ENCODE data around the gene OR1S1. TPM values are rescaled to one million over a fixed set of nuclear protein-coding genes. Genes with fewer than 3 reads are reported as not detected.

The OR1S1 gene
- polyA plus RNA-seq, 4 donors = not detected

DNA sequence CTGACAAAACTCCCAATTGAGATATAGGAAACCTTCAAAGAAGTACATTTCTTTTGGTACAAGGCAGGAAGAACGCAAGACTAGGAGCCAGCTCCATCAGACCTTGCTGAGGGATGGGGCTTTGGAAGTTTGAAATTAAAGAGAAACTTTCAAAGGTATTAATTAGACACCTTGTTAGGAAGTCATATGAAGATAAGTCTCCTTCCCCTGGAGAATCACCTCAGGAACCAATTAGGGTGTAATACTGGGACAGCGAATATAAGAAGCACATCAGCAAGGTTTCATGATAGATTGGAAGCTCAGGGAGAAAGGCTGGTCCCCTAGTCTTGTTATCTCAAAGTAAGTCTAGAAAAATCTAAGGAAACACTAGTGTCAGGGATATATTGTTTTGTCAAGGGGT lies 23.8 kb upstream of the OR1S1 start, which contains the start of gene OR9Q2:
Gene OR9Q2, plus strand, starts transcription at position 301 of the 400 bp plus-strand sequence. CDS start 1,421 bp downstream, outside the sequence.
- DNase-seq (no peak), FAIRE-seq (no peak)
- no peaks in the 10 kb centered on the region for H3K36me3 ChIP-seq (ENCODE audit: control insufficient read depth in 3 of 3, insufficient read depth in 2 of 3, low read depth in 1 of 3, low read length in 3 of 3)
- 91 to 97% (median 93%) methylated on average over 2 of the region's 2 CpGs for WGBS, 3 donors
- peaks cover 0 to 14% of the 10 kb centered on the region in 2 donors for H3K9me3 ChIP-seq (ENCODE audit: control insufficient read depth in 2 of 2, insufficient read depth in 1 of 2, low read depth in 1 of 2, low read length in 1 of 2)
- no peak within 1 kb of the TSS for H3K27ac ChIP-seq (ENCODE audit: low read depth in 1 of 3, low read length in 2 of 3)
- H3K4me3 ChIP-seq (ENCODE audit: low read depth in 1 of 3, low read length in 3 of 3) = no peak within 1 kb of the TSS
- H3K4me1 ChIP-seq (ENCODE audit: control insufficient read depth in 3 of 3, insufficient read depth in 2 of 3, low read depth in 1 of 3, low read length in 2 of 3) = peaks cover 2 to 19% (median 8%) of the 10 kb centered on the region in 3 donors
- no peaks in the 10 kb centered on the region for H3K27me3 ChIP-seq (ENCODE audit: control insufficient read depth in 3 of 3, insufficient read depth in 3 of 3, low read length in 3 of 3)

DNA sequence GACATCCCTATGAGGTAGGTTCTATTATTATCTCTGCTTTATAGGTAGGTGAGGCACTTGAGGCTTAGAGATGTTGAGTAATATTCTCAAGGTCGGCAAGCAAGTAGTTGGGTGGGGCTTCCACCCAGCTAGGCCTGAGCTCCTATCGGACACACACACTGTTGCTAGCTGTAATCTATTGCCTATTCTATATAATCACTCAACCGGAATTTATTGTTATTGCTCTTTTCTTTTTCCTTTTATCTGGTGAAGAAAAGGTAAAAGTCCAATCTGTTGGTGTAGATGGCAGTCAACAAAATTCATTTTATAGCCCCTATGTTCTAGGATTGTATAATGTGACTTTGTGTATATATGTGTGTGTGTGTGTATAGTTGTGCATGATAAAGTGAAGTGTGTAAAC lies 20.3 kb upstream of the OR1S1 start:
- DNase-seq (peak; percentile 84 to 97), FAIRE-seq (peak; percentile 94)
- peaks cover 2 to 20% (median 8%) of the 10 kb centered on the region in 3 donors for H3K4me1 ChIP-seq (ENCODE audit: control insufficient read depth in 3 of 3, insufficient read depth in 2 of 3, low read depth in 1 of 3, low read length in 2 of 3)
- peak overlapping the region in 1 of 3 donors; percentile 54 for H3K27ac ChIP-seq (ENCODE audit: low read depth in 1 of 3, low read length in 2 of 3)
- no peaks in the 10 kb centered on the region for H3K36me3 ChIP-seq (ENCODE audit: control insufficient read depth in 3 of 3, insufficient read depth in 2 of 3, low read depth in 1 of 3, low read length in 3 of 3)
- H3K4me3 ChIP-seq (ENCODE audit: low read depth in 1 of 3, low read length in 3 of 3) = no peak overlapping the region
- H3K9me3 ChIP-seq (ENCODE audit: control insufficient read depth in 2 of 2, insufficient read depth in 1 of 2, low read depth in 1 of 2, low read length in 1 of 2) = peaks cover 0 to 14% of the 10 kb centered on the region in 2 donors
- WGBS, 3 donors = 19 to 61% (median 35%) methylated on average over 3 of the region's 3 CpGs
- no peaks in the 10 kb centered on the region for H3K27me3 ChIP-seq (ENCODE audit: control insufficient read depth in 3 of 3, insufficient read depth in 3 of 3, low read length in 3 of 3)

DNA sequence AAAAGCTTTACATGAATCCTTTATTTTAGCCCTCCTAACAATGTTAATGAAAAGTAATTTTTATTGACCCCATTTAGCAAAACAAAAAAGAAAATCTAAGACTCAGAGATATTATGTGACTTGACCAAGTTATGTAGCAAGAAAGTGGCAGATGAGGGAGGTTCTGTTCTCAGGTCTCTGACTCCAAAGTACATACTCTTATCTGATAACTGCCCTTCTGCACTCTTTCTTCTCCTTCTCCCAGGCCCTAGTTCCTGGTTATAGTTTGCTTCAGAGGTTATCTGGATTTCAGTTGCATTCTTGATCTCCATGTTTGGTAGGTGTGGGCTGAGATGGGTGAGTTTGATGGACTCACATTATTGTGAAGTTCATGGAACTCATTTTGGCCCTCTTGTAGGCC lies 19.1 kb upstream of the OR1S1 start:
- FAIRE-seq (no peak), DNase-seq (peak; percentile 63 to 93)
- Histone ChIP-seq H3K36me3 (ENCODE audit: control insufficient read depth in 3 of 3, insufficient read depth in 2 of 3, low read depth in 1 of 3, low read length in 3 of 3) (no peaks in the 10 kb centered on the region), H3K4me1 (ENCODE audit: control insufficient read depth in 3 of 3, insufficient read depth in 2 of 3, low read depth in 1 of 3, low read length in 2 of 3) (peaks cover 2 to 20% (median 8%) of the 10 kb centered on the region in 3 donors), H3K4me3 (ENCODE audit: low read depth in 1 of 3, low read length in 3 of 3) (no peak overlapping the region), H3K27me3 (ENCODE audit: control insufficient read depth in 3 of 3, insufficient read depth in 3 of 3, low read length in 3 of 3) (no peaks in the 10 kb centered on the region), H3K27ac (ENCODE audit: low read depth in 1 of 3, low read length in 2 of 3) (peak overlapping the region; percentile 8 to 81 (median 66)), H3K9me3 (ENCODE audit: control insufficient read depth in 2 of 2, insufficient read depth in 1 of 2, low read depth in 1 of 2, low read length in 1 of 2) (peaks cover 0 to 12% of the 10 kb centered on the region in 2 donors)

DNA sequence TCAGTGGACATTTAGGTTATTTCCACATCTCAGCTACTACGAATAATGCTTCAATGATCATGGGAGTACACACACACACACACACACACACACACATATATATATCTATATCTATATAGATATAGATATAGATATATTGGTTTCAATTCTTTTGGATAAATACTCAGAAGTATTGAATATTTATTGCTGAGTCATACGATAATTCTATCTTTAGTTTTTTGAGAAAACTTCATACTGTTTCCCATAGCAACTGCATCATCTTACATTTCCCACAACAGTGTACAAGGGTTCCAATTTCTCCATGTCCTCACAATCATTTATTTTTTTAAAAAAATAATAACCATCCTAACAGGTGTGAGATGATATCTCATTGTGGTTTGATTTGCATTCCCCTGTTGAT lies 16.6 kb upstream of the OR1S1 start:
- FAIRE-seq = no peak
- H3K36me3 ChIP-seq (ENCODE audit: control insufficient read depth in 3 of 3, insufficient read depth in 2 of 3, low read depth in 1 of 3, low read length in 3 of 3) = no peaks in the 10 kb centered on the region
- H3K27ac ChIP-seq (ENCODE audit: low read depth in 1 of 3, low read length in 2 of 3) = no peak overlapping the region
- no peak for DNase-seq
- peaks cover 0 to 6% of the 10 kb centered on the region in 2 donors for H3K9me3 ChIP-seq (ENCODE audit: control insufficient read depth in 2 of 2, insufficient read depth in 1 of 2, low read depth in 1 of 2, low read length in 1 of 2)
- peaks cover 2 to 18% (median 2%) of the 10 kb centered on the region in 3 donors for H3K4me1 ChIP-seq (ENCODE audit: control insufficient read depth in 3 of 3, insufficient read depth in 2 of 3, low read depth in 1 of 3, low read length in 2 of 3)
- no peaks in the 10 kb centered on the region for H3K27me3 ChIP-seq (ENCODE audit: control insufficient read depth in 3 of 3, insufficient read depth in 3 of 3, low read length in 3 of 3)
- no peak overlapping the region for H3K4me3 ChIP-seq (ENCODE audit: low read depth in 1 of 3, low read length in 3 of 3)
- 93 to 96% (median 96%) methylated on average over 2 of the region's 2 CpGs for WGBS, 3 donors

DNA sequence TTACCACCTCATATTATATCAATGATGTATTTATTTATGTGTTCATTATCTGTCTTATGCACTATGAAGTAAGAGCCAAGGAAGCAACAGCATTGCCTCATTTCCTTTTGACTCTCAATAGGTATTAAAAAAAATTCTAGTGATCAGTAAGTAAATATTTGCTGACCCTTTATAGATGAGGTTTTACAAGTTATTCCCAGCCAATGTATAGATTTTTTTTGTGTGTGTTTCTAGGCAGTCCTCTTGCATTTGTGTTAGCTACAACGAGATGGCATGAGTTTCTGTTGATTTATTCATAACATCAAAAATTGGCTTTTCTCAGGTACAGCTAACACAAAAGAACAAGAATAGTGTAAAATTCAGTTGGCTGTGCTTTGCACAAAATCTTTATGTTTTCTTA lies 13.2 kb upstream of the OR1S1 start:
- Histone ChIP-seq H3K9me3 (ENCODE audit: control insufficient read depth in 2 of 2, insufficient read depth in 1 of 2, low read depth in 1 of 2, low read length in 1 of 2) (no peaks in the 10 kb centered on the region), H3K4me3 (ENCODE audit: low read depth in 1 of 3, low read length in 3 of 3) (no peak overlapping the region), H3K27me3 (ENCODE audit: control insufficient read depth in 3 of 3, insufficient read depth in 3 of 3, low read length in 3 of 3) (no peaks in the 10 kb centered on the region), H3K36me3 (ENCODE audit: control insufficient read depth in 3 of 3, insufficient read depth in 2 of 3, low read depth in 1 of 3, low read length in 3 of 3) (no peaks in the 10 kb centered on the region), H3K27ac (ENCODE audit: low read depth in 1 of 3, low read length in 2 of 3) (no peak overlapping the region), H3K4me1 (ENCODE audit: control insufficient read depth in 3 of 3, insufficient read depth in 2 of 3, low read depth in 1 of 3, low read length in 2 of 3) (no peaks in the 10 kb centered on the region)
- WGBS, 3 donors = 34 to 42% (median 38%) methylated on average over 1 of the region's 1 CpG
- DNase-seq (no peak), FAIRE-seq (no peak)

DNA sequence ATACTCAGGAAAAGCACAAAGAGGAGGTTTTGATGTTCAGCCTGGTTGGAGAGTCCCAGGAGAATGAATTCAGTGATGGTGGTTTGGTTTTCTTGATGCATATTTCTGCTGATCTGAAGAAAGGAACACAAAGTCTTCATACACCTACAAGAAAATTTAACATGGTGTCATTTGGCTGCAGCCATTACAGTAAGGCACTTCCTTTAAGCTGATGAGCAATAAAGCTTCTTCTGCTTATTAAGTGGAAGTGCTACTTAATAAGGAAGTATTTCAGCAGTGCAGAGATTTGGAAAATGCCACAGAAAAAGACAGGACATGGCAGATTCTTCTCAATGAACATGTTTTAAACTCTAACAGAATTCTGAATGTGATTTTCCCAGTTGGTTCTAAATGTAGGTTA lies 8.5 kb upstream of the OR1S1 start, which contains the start of gene OR1S2:
Gene OR1S2, minus strand, starts transcription at position 101 of the 400 bp plus-strand sequence. Its CDS starts 0 bp downstream, at position 101.
- H3K4me1 ChIP-seq (ENCODE audit: control insufficient read depth in 3 of 3, insufficient read depth in 2 of 3, low read depth in 1 of 3, low read length in 2 of 3) = no peaks in the 10 kb centered on the region
- H3K36me3 ChIP-seq (ENCODE audit: control insufficient read depth in 3 of 3, insufficient read depth in 2 of 3, low read depth in 1 of 3, low read length in 3 of 3) = no peaks in the 10 kb centered on the region
- H3K4me3 ChIP-seq (ENCODE audit: low read depth in 1 of 3, low read length in 3 of 3) = no peak within 1 kb of the TSS
- no peak within 1 kb of the TSS for H3K27ac ChIP-seq (ENCODE audit: low read depth in 1 of 3, low read length in 2 of 3)
- FAIRE-seq = no peak
- H3K9me3 ChIP-seq (ENCODE audit: control insufficient read depth in 2 of 2, insufficient read depth in 1 of 2, low read depth in 1 of 2, low read length in 1 of 2) = no peaks in the 10 kb centered on the region
- DNase-seq = no peak
- H3K27me3 ChIP-seq (ENCODE audit: control insufficient read depth in 3 of 3, insufficient read depth in 3 of 3, low read length in 3 of 3) = no peaks in the 10 kb centered on the region

DNA sequence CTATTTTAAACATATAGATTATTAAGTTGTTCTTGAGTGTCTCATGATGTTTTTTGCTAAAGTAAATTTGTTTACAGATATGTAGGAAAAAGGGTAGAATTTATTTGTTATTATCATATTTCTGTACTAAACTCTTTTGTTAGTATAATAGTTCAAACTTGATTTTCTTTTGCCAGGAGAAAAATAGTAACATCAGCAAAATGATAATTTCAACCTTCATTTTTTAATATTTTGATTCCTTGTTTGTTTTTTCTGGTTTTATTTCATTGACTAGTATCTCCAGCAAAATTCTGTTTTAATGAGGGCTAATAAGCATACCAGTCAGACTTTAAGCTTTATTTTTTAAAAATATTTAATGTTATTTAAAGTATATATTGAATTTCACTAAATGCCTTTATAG lies 4.0 kb downstream of the OR1S1 start:
- DNase-seq (no peak), FAIRE-seq (no peak)

DNA sequence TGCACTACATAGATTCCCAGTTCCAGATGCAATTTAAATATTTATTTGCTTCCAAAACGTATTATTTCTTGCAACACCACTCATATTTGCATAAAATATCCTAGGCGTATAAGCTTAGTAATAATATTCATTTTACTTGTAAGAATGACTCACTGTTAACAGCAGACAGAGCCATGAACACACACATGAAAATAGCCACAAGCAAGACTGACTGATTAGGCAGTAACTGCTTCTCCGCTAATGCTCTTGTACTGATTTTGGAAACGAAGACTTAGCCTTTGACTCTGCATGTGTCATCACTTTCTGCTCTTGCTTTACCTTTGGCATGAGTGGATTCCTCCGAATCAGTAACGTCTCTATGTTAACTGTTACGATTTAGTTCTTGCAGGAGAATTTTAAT lies 10.2 kb downstream of the OR1S1 start:
- Histone ChIP-seq H3K4me1 (ENCODE audit: control insufficient read depth in 3 of 3, insufficient read depth in 2 of 3, low read depth in 1 of 3, low read length in 2 of 3) (no peaks in the 10 kb centered on the region), H3K36me3 (ENCODE audit: control insufficient read depth in 3 of 3, insufficient read depth in 2 of 3, low read depth in 1 of 3, low read length in 3 of 3) (no peaks in the 10 kb centered on the region), H3K9me3 (ENCODE audit: control insufficient read depth in 2 of 2, insufficient read depth in 1 of 2, low read depth in 1 of 2, low read length in 1 of 2) (no peaks in the 10 kb centered on the region), H3K4me3 (ENCODE audit: low read depth in 1 of 3, low read length in 3 of 3) (no peak overlapping the region), H3K27me3 (ENCODE audit: control insufficient read depth in 3 of 3, insufficient read depth in 3 of 3, low read length in 3 of 3) (no peaks in the 10 kb centered on the region), H3K27ac (ENCODE audit: low read depth in 1 of 3, low read length in 2 of 3) (no peak overlapping the region)
- WGBS, 3 donors = 78 to 82% (median 82%) methylated on average over 7 of the region's 7 CpGs
- FAIRE-seq (no peak), DNase-seq (no peak)

More for the DNA sequence above, 4.0 kb downstream of the OR1S1 start:
- H3K36me3 ChIP-seq (ENCODE audit: control insufficient read depth in 3 of 3, insufficient read depth in 2 of 3, low read depth in 1 of 3, low read length in 3 of 3) = no peaks in the 10 kb centered on the region
- H3K27ac ChIP-seq (ENCODE audit: low read depth in 1 of 3, low read length in 2 of 3) = no peak overlapping the region
- no peaks in the 10 kb centered on the region for H3K4me1 ChIP-seq (ENCODE audit: control insufficient read depth in 3 of 3, insufficient read depth in 2 of 3, low read depth in 1 of 3, low read length in 2 of 3)
- H3K27me3 ChIP-seq (ENCODE audit: control insufficient read depth in 3 of 3, insufficient read depth in 3 of 3, low read length in 3 of 3) = no peaks in the 10 kb centered on the region
- H3K9me3 ChIP-seq (ENCODE audit: control insufficient read depth in 2 of 2, insufficient read depth in 1 of 2, low read depth in 1 of 2, low read length in 1 of 2) = no peaks in the 10 kb centered on the region
- no peak overlapping the region for H3K4me3 ChIP-seq (ENCODE audit: low read depth in 1 of 3, low read length in 3 of 3)

DNA sequence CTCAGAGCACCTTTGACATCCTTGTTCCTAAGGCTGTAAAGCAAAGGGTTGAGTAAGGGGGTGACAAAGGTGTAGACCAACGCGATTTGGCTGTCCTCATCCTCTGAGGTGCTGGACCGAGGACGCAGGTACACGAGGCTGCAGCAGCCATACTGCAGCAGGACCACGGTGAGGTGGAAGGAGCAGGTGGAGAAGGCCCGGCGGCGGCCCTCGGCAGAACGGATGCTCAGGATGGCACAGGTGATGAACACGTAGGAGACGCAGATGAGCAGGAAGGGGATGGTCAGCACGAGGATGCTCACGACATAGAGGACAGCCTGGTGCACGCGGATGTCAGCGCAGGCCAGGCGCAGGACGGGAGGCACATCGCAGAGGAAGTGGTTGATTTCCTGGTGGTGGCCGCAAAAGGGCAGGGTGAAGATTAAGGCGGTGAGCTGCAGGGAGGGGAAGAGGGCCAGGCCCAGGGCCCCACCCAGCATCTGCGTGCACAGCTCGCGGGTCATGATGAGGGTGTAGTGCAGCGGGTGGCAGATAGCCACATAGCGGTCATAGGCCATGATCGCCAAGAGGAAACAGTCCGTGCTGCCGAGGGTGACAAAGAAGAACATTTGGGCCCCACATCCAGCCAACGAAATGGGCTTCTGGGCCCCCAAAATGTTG lies 15.6 kb downstream of the OR1S1 start:
- Histone ChIP-seq H3K4me3 (ENCODE audit: low read depth in 1 of 3, low read length in 3 of 3) (no peak overlapping the region), H3K4me1 (ENCODE audit: control insufficient read depth in 3 of 3, insufficient read depth in 2 of 3, low read depth in 1 of 3, low read length in 2 of 3) (no peaks in the 10 kb centered on the region), H3K27ac (ENCODE audit: low read depth in 1 of 3, low read length in 2 of 3) (no peak overlapping the region), H3K36me3 (ENCODE audit: control insufficient read depth in 3 of 3, insufficient read depth in 2 of 3, low read depth in 1 of 3, low read length in 3 of 3) (no peaks in the 10 kb centered on the region), H3K9me3 (ENCODE audit: control insufficient read depth in 2 of 2, insufficient read depth in 1 of 2, low read depth in 1 of 2, low read length in 1 of 2) (no peaks in the 10 kb centered on the region), H3K27me3 (ENCODE audit: control insufficient read depth in 3 of 3, insufficient read depth in 3 of 3, low read length in 3 of 3) (no peaks in the 10 kb centered on the region)
- FAIRE-seq (no peak), DNase-seq (no peak)
- 93 to 96% (median 94%) methylated on average over 30 to 32 of the region's 32 CpGs for WGBS, 3 donors
